MM.1S (cell line): ENCODE measurements around the gene EFR3B.
"Not testable (repeated sequence)": the region's sequence is repeated elsewhere in the genome, so short reads cannot be mapped to it uniquely, and the experiment has no call there.

Experiments
- DNase-seq: peaks from one replicate; pipeline ENCODE4 v3.0.0-alpha.2; 2015
- H2AFZ ChIP-seq: fragments of 300-600 bp; sonication (generic); 2 replicates; pipeline ENCODE4 v1.6.0; 2016; ENCODE audit warnings: antibody characterized with exemption, low read length
- H3F3A ChIP-seq: fragments of 300-600 bp; sonication (generic); 2 replicates; pipeline ENCODE4 v1.6.1; 2016; ENCODE audit warnings: mild to moderate bottlenecking, antibody characterized with exemption, low read length, moderate library complexity, mixed read lengths; ENCODE audit not compliant: insufficient read depth
- H3K27ac ChIP-seq: fragments of 300-600 bp; sonication (generic); 2 replicates; pipeline ENCODE4 v1.5.1; 2016; ENCODE audit warnings: mild to moderate bottlenecking, low read length
- H3K27me3 ChIP-seq: fragments of 300-600 bp; sonication (generic); replicated peaks from 2 replicates; pipeline ENCODE4 v1.6.0; 2016; ENCODE audit warnings: low read length; ENCODE audit not compliant: insufficient read depth
- H3K36me3 ChIP-seq: fragments of 300-600 bp; sonication (generic); replicated peaks from 2 replicates; pipeline ENCODE4 v1.6.1; 2016; ENCODE audit warnings: mild to moderate bottlenecking, low read length, mixed read lengths; ENCODE audit not compliant: insufficient read depth
- H3K4me1 ChIP-seq: fragments of 300-600 bp; sonication (generic); 2 replicates; pipeline ENCODE4 v1.6.1; 2016; ENCODE audit warnings: low read length, mixed read lengths
- H3K4me2 ChIP-seq: fragments of 300-600 bp; sonication (generic); 2 replicates; pipeline ENCODE4 v1.6.0; 2016; ENCODE audit warnings: low read depth, low read length
- H3K4me3 ChIP-seq: fragments of 300-600 bp; sonication (generic); 2 replicates; pipeline ENCODE4 v1.5.1; 2016; ENCODE audit warnings: low read length, mixed read lengths
- H3K79me2 ChIP-seq: fragments of 300-600 bp; sonication (generic); 2 replicates; pipeline ENCODE4 v1.6.1; 2016; ENCODE audit warnings: mixed run types, low read length, mixed read lengths
- H3K9ac ChIP-seq: fragments of 300-600 bp; sonication (generic); 2 replicates; pipeline ENCODE4 v1.6.1; 2016; ENCODE audit warnings: low read length, mixed read lengths
- H3K9me2 ChIP-seq: fragments of 300-600 bp; sonication (generic); replicated peaks from 2 replicates; pipeline ENCODE4 v1.6.1; 2016; ENCODE audit warnings: mild to moderate bottlenecking, low read length, mixed read lengths; ENCODE audit not compliant: insufficient read depth
- H3K9me3 ChIP-seq: fragments of 300-600 bp; sonication (generic); replicated peaks from 2 replicates; pipeline ENCODE4 v1.6.1; 2016; ENCODE audit warnings: mild to moderate bottlenecking, low read length, mixed read lengths; ENCODE audit not compliant: insufficient read depth
- H4K20me1 ChIP-seq: fragments of 300-600 bp; sonication (generic); 2 replicates; pipeline ENCODE4 v1.6.1; 2016; ENCODE audit warnings: mild to moderate bottlenecking, low read length, moderate library complexity, mixed read lengths; ENCODE audit not compliant: insufficient read depth
- EZH2 ChIP-seq: fragments of 300-600 bp; sonication (generic); optimal IDR thresholded peaks from 2 replicates; pipeline ENCODE3; 2017; ENCODE audit warnings: low read depth, mild to moderate bottlenecking, antibody characterized with exemption, low read length, mixed read lengths
- EZH2phosphoT487 ChIP-seq: fragments of 300-600 bp; sonication (generic); IDR thresholded peaks from 2 replicates; pipeline ENCODE4 v1.6.1; 2018; ENCODE audit warnings: antibody characterized with exemption, low read length
- TF ChIP-seq, protein P1 (sequence below): fragments of 300-600 bp; sonication (generic); IDR thresholded peaks from 2 replicates; pipeline ENCODE4 v1.5.1; 2016; ENCODE audit warnings: antibody characterized with exemption, low read length, mixed read lengths

EFR3B gene

DNA sequence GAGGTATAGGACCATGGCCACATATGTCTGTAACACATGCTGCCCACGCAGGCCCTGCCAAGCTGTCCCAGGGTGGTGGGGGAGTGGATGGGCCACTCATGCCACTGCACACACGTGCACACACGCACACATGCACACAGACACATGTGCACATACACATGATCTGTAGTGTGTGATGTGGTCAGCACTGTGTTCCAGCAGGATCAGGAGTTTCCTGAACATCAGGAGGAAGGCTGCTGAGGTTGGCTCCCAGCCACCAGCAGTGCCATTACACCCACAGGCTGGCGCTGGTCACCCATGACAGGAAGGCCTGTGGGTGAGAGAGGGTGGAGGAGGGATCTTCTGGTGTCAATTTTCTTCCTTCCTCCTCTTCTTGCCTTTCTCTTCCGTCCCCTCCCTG is 81.8 kb downstream of the EFR3B start:
- Histone ChIP-seq H3K4me2 (no peak overlapping the region), H3K27ac (no peak overlapping the region), H2AFZ (no peak overlapping the region)

DNA sequence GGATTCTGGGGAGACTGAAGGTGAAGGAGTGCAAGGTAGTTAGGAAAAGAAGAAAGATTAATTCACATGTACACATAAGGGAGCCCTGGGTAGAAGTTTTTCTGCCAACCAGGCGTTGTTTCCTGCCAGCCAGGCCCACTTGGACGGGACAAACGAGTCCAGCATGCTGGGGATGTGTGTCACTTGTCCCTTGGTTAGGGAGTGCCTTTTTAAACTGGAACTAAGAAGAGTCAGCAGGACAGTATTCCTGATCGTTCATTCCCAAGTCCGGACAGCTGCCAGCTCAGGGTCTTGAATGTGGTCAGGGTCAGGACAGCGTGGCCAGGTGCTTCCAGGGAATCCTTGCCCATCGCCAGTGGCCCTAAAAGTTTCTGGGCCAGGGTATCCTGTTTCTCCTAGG is 83.3 kb downstream of the EFR3B start:
- DNase-seq = no peak
- Histone ChIP-seq H4K20me1 (no peaks in the 10 kb centered on the region), H3K9me3 (no peaks in the 10 kb centered on the region), H3K9me2 (no peaks in the 10 kb centered on the region), H3K9ac (no peak overlapping the region), H3K27me3 (peaks cover 1% of the 10 kb centered on the region; the same call in 1 of the 2 replicates), H3K4me3 (no peak overlapping the region), H3F3A (no peaks in the 10 kb centered on the region), H3K27ac (no peak overlapping the region), H3K4me2 (no peak overlapping the region), H2AFZ (no peak overlapping the region), H3K4me1 (no peaks in the 10 kb centered on the region), H3K36me3 (no peaks in the 10 kb centered on the region), H3K79me2 (no peaks in the 10 kb centered on the region)
- TF ChIP-seq EZH2phosphoT487 (no peak), EZH2 (no peak)
- TF ChIP-seq, protein P1, sequence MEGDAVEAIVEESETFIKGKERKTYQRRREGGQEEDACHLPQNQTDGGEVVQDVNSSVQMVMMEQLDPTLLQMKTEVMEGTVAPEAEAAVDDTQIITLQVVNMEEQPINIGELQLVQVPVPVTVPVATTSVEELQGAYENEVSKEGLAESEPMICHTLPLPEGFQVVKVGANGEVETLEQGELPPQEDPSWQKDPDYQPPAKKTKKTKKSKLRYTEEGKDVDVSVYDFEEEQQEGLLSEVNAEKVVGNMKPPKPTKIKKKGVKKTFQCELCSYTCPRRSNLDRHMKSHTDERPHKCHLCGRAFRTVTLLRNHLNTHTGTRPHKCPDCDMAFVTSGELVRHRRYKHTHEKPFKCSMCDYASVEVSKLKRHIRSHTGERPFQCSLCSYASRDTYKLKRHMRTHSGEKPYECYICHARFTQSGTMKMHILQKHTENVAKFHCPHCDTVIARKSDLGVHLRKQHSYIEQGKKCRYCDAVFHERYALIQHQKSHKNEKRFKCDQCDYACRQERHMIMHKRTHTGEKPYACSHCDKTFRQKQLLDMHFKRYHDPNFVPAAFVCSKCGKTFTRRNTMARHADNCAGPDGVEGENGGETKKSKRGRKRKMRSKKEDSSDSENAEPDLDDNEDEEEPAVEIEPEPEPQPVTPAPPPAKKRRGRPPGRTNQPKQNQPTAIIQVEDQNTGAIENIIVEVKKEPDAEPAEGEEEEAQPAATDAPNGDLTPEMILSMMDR = no peak

More for the DNA sequence above, 81.8 kb downstream of the EFR3B start:
- Histone ChIP-seq H4K20me1 (no peaks in the 10 kb centered on the region), H3K79me2 (no peaks in the 10 kb centered on the region), H3K36me3 (no peaks in the 10 kb centered on the region), H3K4me3 (no peak overlapping the region), H3K9me2 (no peaks in the 10 kb centered on the region), H3K9me3 (no peaks in the 10 kb centered on the region), H3F3A (no peaks in the 10 kb centered on the region), H3K27me3 (no peaks in the 10 kb centered on the region), H3K4me1 (no peaks in the 10 kb centered on the region), H3K9ac (no peak overlapping the region)
- no peak for DNase-seq
- TF ChIP-seq EZH2 (no peak), EZH2phosphoT487 (no peak)
- TF ChIP-seq, protein P1 = no peak

DNA sequence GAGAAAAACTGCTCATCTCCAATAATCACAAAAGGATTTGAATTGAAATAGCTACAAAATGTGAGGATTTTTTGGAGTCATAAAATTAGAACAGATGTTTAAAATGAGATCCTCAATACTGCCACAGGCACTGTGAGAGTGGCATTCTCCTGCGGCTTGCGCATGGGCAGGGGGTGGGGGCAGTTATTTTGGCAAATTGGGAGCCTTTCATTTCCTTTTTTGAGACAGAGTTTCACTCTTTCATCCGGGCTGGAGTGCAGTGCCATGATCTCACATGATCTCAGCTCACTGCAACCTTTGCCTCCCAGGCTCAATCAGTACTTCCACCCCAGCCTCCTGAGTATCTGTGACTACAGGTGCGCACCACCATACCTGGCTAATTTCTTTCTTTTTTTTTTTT is 84.1 kb downstream of the EFR3B start:
- H4K20me1 ChIP-seq = no peaks in the 10 kb centered on the region
- no peak overlapping the region for H2AFZ ChIP-seq
- peaks cover 9% of the 10 kb centered on the region for H3K27me3 ChIP-seq
- TF ChIP-seq, protein P1 = no peak
- TF ChIP-seq EZH2 (no peak), EZH2phosphoT487 (no peak)
- H3K4me3 ChIP-seq = no peak overlapping the region
- no peaks in the 10 kb centered on the region for H3K4me1 ChIP-seq
- no peaks in the 10 kb centered on the region for H3F3A ChIP-seq
- H3K9me3 ChIP-seq = no peaks in the 10 kb centered on the region
- H3K9me2 ChIP-seq = no peaks in the 10 kb centered on the region
- no peak overlapping the region for H3K4me2 ChIP-seq
- H3K36me3 ChIP-seq = no peaks in the 10 kb centered on the region
- no peak for DNase-seq
- no peaks in the 10 kb centered on the region for H3K79me2 ChIP-seq
- no peak overlapping the region for H3K27ac ChIP-seq
- no peak overlapping the region for H3K9ac ChIP-seq

DNA sequence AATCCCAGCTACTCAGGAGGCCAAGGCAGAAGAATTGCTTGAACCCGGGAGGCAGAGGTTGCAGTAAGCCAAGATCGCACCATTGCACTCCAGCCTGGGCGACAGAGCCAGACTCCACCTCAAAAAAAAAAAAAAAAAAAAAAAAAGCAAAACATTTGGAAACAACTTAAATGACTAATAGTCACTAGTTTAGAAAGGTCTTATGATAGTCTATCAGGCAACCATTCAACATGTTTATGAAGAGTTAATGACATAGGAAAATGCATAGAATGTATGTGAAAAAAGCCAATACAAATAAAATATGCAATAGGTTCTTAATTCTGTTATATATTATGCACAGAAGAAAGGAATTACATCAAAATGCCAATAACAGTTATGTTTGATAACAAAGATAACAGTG is 85.2 kb downstream of the EFR3B start:
- H2AFZ ChIP-seq, H3K4me2 ChIP-seq, H4K20me1 ChIP-seq, H3K79me2 ChIP-seq, H3K4me3 ChIP-seq, H3K4me1 ChIP-seq, DNase-seq, H3K9me2 ChIP-seq, H3K9ac ChIP-seq, H3K36me3 ChIP-seq, H3K9me3 ChIP-seq, H3F3A ChIP-seq, H3K27ac ChIP-seq: not testable (repeated sequence)
- peaks cover 18% of the 10 kb centered on the region for H3K27me3 ChIP-seq
